IPS-20b (cell line): Measurements from ENCODE around the gene ZFAND2B.

ENCODE experiments used
- H3K27ac ChIP-seq: one replicate; pipeline ENCODE4 v1.5.1; 2013; ENCODE audit warnings: low read length
- H3K27me3 ChIP-seq: 2 replicates; pipeline ENCODE4 v1.6.1; 2013; ENCODE audit warnings: mild to moderate bottlenecking, low read length, inconsistent platforms; ENCODE audit not compliant: insufficient read depth
- H3K36me3 ChIP-seq: 2 replicates; pipeline ENCODE4 v1.6.1; 2013; ENCODE audit warnings: low read depth, mild to moderate bottlenecking, inconsistent platforms, low read length, moderate library complexity; ENCODE audit not compliant: insufficient read depth
- H3K4me1 ChIP-seq: 2 replicates; pipeline ENCODE4 v1.6.1; 2013; ENCODE audit warnings: mild to moderate bottlenecking, control low read depth, inconsistent platforms, low read length, moderate library complexity; ENCODE audit not compliant: insufficient read depth
- H3K4me3 ChIP-seq: 2 replicates; pipeline ENCODE4 v1.5.1; 2013; ENCODE audit warnings: mild to moderate bottlenecking, low read length, inconsistent platforms
- H3K9ac ChIP-seq: 2 replicates; pipeline ENCODE4 v1.6.1; 2013; ENCODE audit warnings: low read depth, mild to moderate bottlenecking, inconsistent platforms, low read length, moderate library complexity
- H3K9me3 ChIP-seq: 2 replicates; pipeline ENCODE4 v1.6.1; 2013; ENCODE audit warnings: mild to moderate bottlenecking, low read depth, low read length, inconsistent platforms; ENCODE audit not compliant: insufficient read depth

The ZFAND2B gene

GRCh38 chr2:219218217-219218731 lies 11.7 kb downstream of the ZFAND2B start:
- H3K4me1 ChIP-seq = peaks cover 3% of the 10 kb centered on the region; the same call in 1 of the 2 replicates
- peak overlapping the region; percentile 81 for H3K4me3 ChIP-seq
- no peaks in the 10 kb centered on the region for H3K27me3 ChIP-seq
- peak overlapping the region; percentile 87; the same call in 1 of the 2 replicates for H3K9ac ChIP-seq
- H3K27ac ChIP-seq = peak overlapping the region; percentile 48
- H3K36me3 ChIP-seq = peaks cover 45% of the 10 kb centered on the region
- no peaks in the 10 kb centered on the region for H3K9me3 ChIP-seq

- peak within 1 kb of the TSS; percentile 87; the same call in 1 of the 2 replicates for H3K9ac ChIP-seq
- peaks cover 45% of the 10 kb centered on the region for H3K36me3 ChIP-seq
- peak within 1 kb of the TSS; percentile 81 for H3K4me3 ChIP-seq
- H3K9me3 ChIP-seq = no peaks in the 10 kb centered on the region
- peaks cover 3% of the 10 kb centered on the region; the same call in 1 of the 2 replicates for H3K4me1 ChIP-seq
- H3K27me3 ChIP-seq = no peaks in the 10 kb centered on the region
- peak within 1 kb of the TSS; percentile 48 for H3K27ac ChIP-seq
Observed at GRCh38 chr2:219218732-219219701, 12.4 kb downstream of the ZFAND2B start, which contains the start of gene ABCB6. Gene ABCB6 (minus strand): TSS chr2:219218958. CDS start chr2:219218673, 285 bp downstream.

GRCh38 chr2:219219784-219220532 lies 13.4 kb downstream of the ZFAND2B start:
- no peaks in the 10 kb centered on the region for H3K27me3 ChIP-seq
- no peaks in the 10 kb centered on the region for H3K9me3 ChIP-seq
- no peak overlapping the region for H3K27ac ChIP-seq
- peak overlapping the region; percentile 87; the same call in 1 of the 2 replicates for H3K9ac ChIP-seq
- H3K36me3 ChIP-seq = peaks cover 45% of the 10 kb centered on the region
- peaks cover 3% of the 10 kb centered on the region; the same call in 1 of the 2 replicates for H3K4me1 ChIP-seq
- peak overlapping the region; percentile 81; the same call in 1 of the 2 replicates for H3K4me3 ChIP-seq

- Histone ChIP-seq H3K27me3 (no peaks in the 10 kb centered on the region), H3K4me1 (peaks cover 3% of the 10 kb centered on the region; the same call in 1 of the 2 replicates), H3K9ac (no peak overlapping the region), H3K27ac (no peak overlapping the region), H3K36me3 (peaks cover 46% of the 10 kb centered on the region), H3K9me3 (no peaks in the 10 kb centered on the region), H3K4me3 (no peak overlapping the region)
Observed at GRCh38 chr2:219220652-219221402, 14.2 kb downstream of the ZFAND2B start.

- Histone ChIP-seq H3K4me3 (no peak overlapping the region), H3K9ac (no peak overlapping the region), H3K27me3 (no peaks in the 10 kb centered on the region), H3K36me3 (peaks cover 46% of the 10 kb centered on the region), H3K4me1 (peaks cover 3% of the 10 kb centered on the region; the same call in 1 of the 2 replicates), H3K27ac (no peak overlapping the region), H3K9me3 (no peaks in the 10 kb centered on the region)
Observed at GRCh38 chr2:219221957-219222518, 15.5 kb downstream of the ZFAND2B start.

- Histone ChIP-seq H3K36me3 (peaks cover 46% of the 10 kb centered on the region), H3K9ac (no peak overlapping the region), H3K9me3 (no peaks in the 10 kb centered on the region), H3K4me3 (no peak overlapping the region), H3K27me3 (no peaks in the 10 kb centered on the region), H3K27ac (no peak overlapping the region), H3K4me1 (peaks cover 8% of the 10 kb centered on the region; the same call in 1 of the 2 replicates)
Observed at GRCh38 chr2:219223831-219224610, 17.4 kb downstream of the ZFAND2B start.

- Histone ChIP-seq H3K4me3 (no peak overlapping the region), H3K36me3 (peaks cover 46% of the 10 kb centered on the region)
Observed at GRCh38 chr2:219225350-219225749, 18.8 kb downstream of the ZFAND2B start.

GRCh38 chr2:219228041-219228910 lies 21.7 kb downstream of the ZFAND2B start:
- Histone ChIP-seq H3K4me1 (peaks cover 6% of the 10 kb centered on the region; the same call in 1 of the 2 replicates), H3K9me3 (no peaks in the 10 kb centered on the region), H3K4me3 (peak overlapping the region; percentile 97), H3K9ac (peak overlapping the region; percentile 90), H3K27me3 (no peaks in the 10 kb centered on the region), H3K36me3 (peaks cover 44% of the 10 kb centered on the region), H3K27ac (no peak overlapping the region)

More at GRCh38 chr2:219225350-219225749, 18.8 kb downstream of the ZFAND2B start:
- H3K9ac ChIP-seq = no peak overlapping the region
- H3K27ac ChIP-seq = no peak overlapping the region
- H3K27me3 ChIP-seq = no peaks in the 10 kb centered on the region
- no peaks in the 10 kb centered on the region for H3K9me3 ChIP-seq
- peaks cover 6% of the 10 kb centered on the region; the same call in 1 of the 2 replicates for H3K4me1 ChIP-seq

- no peaks in the 10 kb centered on the region for H3K27me3 ChIP-seq
- peaks cover 6% of the 10 kb centered on the region; the same call in 1 of the 2 replicates for H3K4me1 ChIP-seq
- no peaks in the 10 kb centered on the region for H3K9me3 ChIP-seq
- H3K36me3 ChIP-seq = peaks cover 44% of the 10 kb centered on the region
- H3K4me3 ChIP-seq = peak overlapping the region; percentile 97
- peak overlapping the region; percentile 90 for H3K9ac ChIP-seq
- H3K27ac ChIP-seq = no peak overlapping the region
Observed at GRCh38 chr2:219228911-219229304, 22.3 kb downstream of the ZFAND2B start.
